Endodermal cell (in vitro differentiated cells): ENCODE results near the gene UGT1A3. TPM values are rescaled to one million over a fixed set of nuclear protein-coding genes. Genes with fewer than 3 reads are reported as not detected.

ENCODE experiments used
- DNase-seq: peaks from one replicate; pipeline ENCODE4 v3.0.0-alpha.2; 2017
- H3K27ac ChIP-seq: 2 replicates; pipeline ENCODE4 v1.5.1; 2013; ENCODE audit warnings: mild to moderate bottlenecking, low read depth, low read length, moderate library complexity
- H3K27me3 ChIP-seq: 2 replicates; pipeline ENCODE4 v1.6.1; 2013; ENCODE audit warnings: mild to moderate bottlenecking, low read length, moderate library complexity; ENCODE audit not compliant: insufficient read depth, control insufficient read depth, poor library complexity, severe bottlenecking
- H3K36me3 ChIP-seq: 2 replicates; pipeline ENCODE4 v1.7.0; 2013; ENCODE audit warnings: mild to moderate bottlenecking, low read length, moderate library complexity; ENCODE audit not compliant: control insufficient read depth, insufficient read depth
- H3K4me1 ChIP-seq: one replicate; pipeline ENCODE4 v1.7.0; 2013; ENCODE audit warnings: low read length; ENCODE audit not compliant: control insufficient read depth, insufficient read depth
- H3K4me3 ChIP-seq: 2 replicates; pipeline ENCODE4 v1.5.1; 2013; ENCODE audit warnings: mild to moderate bottlenecking, low read length, moderate library complexity
- H3K9ac ChIP-seq: 2 replicates; pipeline ENCODE4 v1.6.1; 2013; ENCODE audit warnings: mild to moderate bottlenecking, low read length, moderate library complexity; ENCODE audit not compliant: poor library complexity, severe bottlenecking; ENCODE audit errors: extremely low read depth
- H3K9me3 ChIP-seq: 2 replicates; pipeline ENCODE4 v1.6.1; 2013; ENCODE audit warnings: mild to moderate bottlenecking, low read length, moderate library complexity; ENCODE audit not compliant: control insufficient read depth
- H3K27ac Mint-ChIP-seq: 2 replicates; pipeline ENCODE4 v1.8.0; 2020; ENCODE audit warnings: mixed read lengths
- H3K27me3 Mint-ChIP-seq: 2 replicates; pipeline ENCODE4 v1.8.0; 2021; ENCODE audit warnings: mild to moderate bottlenecking, mixed read lengths; ENCODE audit not compliant: insufficient read depth
- H3K36me3 Mint-ChIP-seq: 2 replicates; pipeline ENCODE4 v1.8.0; 2020; ENCODE audit warnings: low read depth, mixed read lengths
- H3K4me1 Mint-ChIP-seq: 2 replicates; pipeline ENCODE4 v1.8.0; 2020; ENCODE audit warnings: mixed read lengths
- H3K4me3 Mint-ChIP-seq: 2 replicates; pipeline ENCODE4 v1.8.0; 2020; ENCODE audit warnings: mild to moderate bottlenecking, moderate library complexity, mixed read lengths
- H3K9me3 Mint-ChIP-seq: 2 replicates; pipeline ENCODE4 v1.8.0; 2020; ENCODE audit warnings: mild to moderate bottlenecking, mixed read lengths
- CTCF ChIP-seq: fragments of 200-600 bp; sonication (generic); conservative IDR thresholded peaks from 2 replicates; pipeline ENCODE4 v1.5.0; 2021; ENCODE audit warnings: antibody characterized with exemption, mild to moderate bottlenecking
- WGBS, 2 experiments: methylation state at CpG; one replicate each; pipeline versions ENCODE4 v1.1.5 to v1.1.7; 2013; ENCODE audit warnings: missing lambda C conversion rate in 2 of 2, mixed read lengths in 1 of 2; ENCODE audit not compliant: insufficient coverage in 1 of 2, insufficient read length in 1 of 2; 5-methylcytosine and 5-hydroxymethylcytosine counted together
- total RNA-seq, 2 donors: library from RNA; stranded (reverse); fragmentation: NEBNext Ultra II Directional in 1 of 2; extraction: Animal tissue kit (Norgen Biotek cat#: 25700) in 1 of 2; gene quantifications; 2 replicates in 1 of 2; 3 replicates in 1 of 2; pipeline ENCODE4 v1.2.1, GENCODE V29; 2021

UGT1A3 gene
- total RNA-seq, 2 donors from 2014 or later: not detected

- no peak for DNase-seq
- peaks cover 8% of the 10 kb centered on the region for H3K27me3 ChIP-seq
- H3K36me3 Mint-ChIP-seq: no peaks in the 10 kb centered on the region
These were observed 30.0 kb downstream of the UGT1A3 start for GRCh38 chr2:233758849-233759248.

GRCh38 chr2:233760043-233760442, 31.2 kb downstream of the UGT1A3 start, which contains the start of gene UGT1A1:
Gene UGT1A1 (plus strand): TSS chr2:233760270. CDS start chr2:233760288, 18 bp downstream.
- no peak for TF ChIP-seq CTCF
- 90 to 92% methylated on average over 2 to 4 of the region's 6 CpGs for WGBS, 2 experiments
- Histone ChIP-seq H3K9ac (no peak within 1 kb of the TSS), H3K36me3 (no peaks in the 10 kb centered on the region), H3K9me3 (no peaks in the 10 kb centered on the region), H3K4me3 (no peak within 1 kb of the TSS), H3K4me1 (no peaks in the 10 kb centered on the region), H3K27ac (no peak within 1 kb of the TSS), H3K27me3 (peaks cover 14% of the 10 kb centered on the region)
- H3K9me3 Mint-ChIP-seq: no peaks in the 10 kb centered on the region
- peaks cover 7% of the 10 kb centered on the region for H3K27me3 Mint-ChIP-seq
- no peaks in the 10 kb centered on the region for H3K4me1 Mint-ChIP-seq
- no peak for DNase-seq
- H3K27ac Mint-ChIP-seq: no peak within 1 kb of the TSS
- H3K36me3 Mint-ChIP-seq: no peaks in the 10 kb centered on the region
- H3K4me3 Mint-ChIP-seq: no peak within 1 kb of the TSS

More at GRCh38 chr2:233758849-233759248, 30.0 kb downstream of the UGT1A3 start:
- Mint-ChIP-seq H3K27ac (no peak overlapping the region), H3K4me3 (no peak overlapping the region), H3K4me1 (no peaks in the 10 kb centered on the region), H3K27me3 (peaks cover 7% of the 10 kb centered on the region), H3K9me3 (no peaks in the 10 kb centered on the region)
- Histone ChIP-seq H3K36me3 (no peaks in the 10 kb centered on the region), H3K9ac (no peak overlapping the region), H3K4me3 (no peak overlapping the region), H3K27ac (no peak overlapping the region), H3K4me1 (no peaks in the 10 kb centered on the region), H3K9me3 (no peaks in the 10 kb centered on the region)
- WGBS, 2 experiments: 85 to 95% methylated on average over 2 of the region's 2 CpGs
- no peak for TF ChIP-seq CTCF

- H3K9me3 Mint-ChIP-seq: no peaks in the 10 kb centered on the region
- Histone ChIP-seq H3K9me3 (no peaks in the 10 kb centered on the region), H3K4me1 (no peaks in the 10 kb centered on the region), H3K27me3 (peaks cover 14% of the 10 kb centered on the region), H3K36me3 (no peaks in the 10 kb centered on the region), H3K4me3 (no peak overlapping the region), H3K9ac (no peak overlapping the region), H3K27ac (no peak overlapping the region)
- no peak overlapping the region for H3K27ac Mint-ChIP-seq
- no peaks in the 10 kb centered on the region for H3K4me1 Mint-ChIP-seq
- no peak for TF ChIP-seq CTCF
- no peak for DNase-seq
- H3K27me3 Mint-ChIP-seq: peaks cover 7% of the 10 kb centered on the region
- H3K4me3 Mint-ChIP-seq: no peak overlapping the region
- 86 to 97% methylated on average over 4 of the region's 4 CpGs for WGBS, 2 experiments
- no peaks in the 10 kb centered on the region for H3K36me3 Mint-ChIP-seq
These were observed 32.4 kb downstream of the UGT1A3 start for GRCh38 chr2:233761040-233761769.
